HEK293 (cell line): Measurements from ENCODE around the gene TSR1.

ENCODE experiments used
- CTCF ChIA-PET: fragments of 350-600 bp; formaldehyde crosslinking; extraction: SDS; loops from one replicate; lab custom pipeline; 2021; ENCODE audit warnings: antibody characterized with exemption; lab: Yijun Ruan, JAX
- POLR2A ChIA-PET: fragments of 300-600 bp; formaldehyde crosslinking; extraction: SDS; loops from one replicate; lab custom pipeline; 2020; ENCODE audit warnings: antibody characterized with exemption, inconsistent platforms; lab: Yijun Ruan, JAX
- H3K27ac ChIP-seq: fragments of 200-500 bp; sonication (Bioruptor generic); 2 replicates; pipeline ENCODE4 v1.5.1; 2014; ENCODE audit warnings: low read depth, low read length, control low read depth, inconsistent platforms; ENCODE audit errors: extremely low read depth
- H3K36me3 ChIP-seq, 2 experiments: fragments of 200-500 bp in 1 of 2; sonication (Bioruptor generic) in 1 of 2; 1 replicate in 1 of 2; 2 replicates in 1 of 2; pipeline ENCODE4 v1.5.1; 2014 to 2017; ENCODE audit warnings: inconsistent platforms in 2 of 2, low read length in 2 of 2; ENCODE audit not compliant: control insufficient read depth in 2 of 2, insufficient read depth in 1 of 2
- H3K4me1 ChIP-seq: fragments of 200-500 bp; sonication (Bioruptor generic); 2 replicates; pipeline ENCODE4 v1.5.1; 2014; ENCODE audit warnings: mild to moderate bottlenecking, low read length, inconsistent platforms; ENCODE audit not compliant: control insufficient read depth, insufficient read depth
- H3K4me3 ChIP-seq: 2 replicates; pipeline ENCODE4 v1.5.1; 2011; ENCODE audit warnings: low read depth, mild to moderate bottlenecking, control low read depth, low read length, moderate library complexity
- H3K9me3 ChIP-seq: fragments of 200-500 bp; sonication (Bioruptor generic); 2 replicates; pipeline ENCODE4 v1.5.1; 2014; ENCODE audit warnings: low read depth, low read length, inconsistent platforms; ENCODE audit not compliant: control insufficient read depth, insufficient read depth
- ZBTB26 ChIP-seq: fragments of 450-650 bp; formaldehyde crosslinking; optimal IDR thresholded peaks from 2 replicates; pipeline ENCODE3; 2016; ENCODE audit warnings: missing biosample characterization, mild to moderate bottlenecking, missing genetic modification characterization
- ZFP3 ChIP-seq: fragments of 450-650 bp; formaldehyde crosslinking; IDR thresholded peaks from 2 replicates; pipeline ENCODE4 v1.5.1; 2016; ENCODE audit warnings: low read depth, missing biosample characterization, missing genetic modification characterization
- ZNF19 ChIP-seq: fragments of 450-650 bp; formaldehyde crosslinking; IDR thresholded peaks from 2 replicates; pipeline ENCODE4; 2016; ENCODE audit warnings: missing biosample characterization, missing genetic modification characterization, low read depth
- ZNF280C ChIP-seq: fragments of 450-650 bp; formaldehyde crosslinking; IDR thresholded peaks from 2 replicates; pipeline ENCODE4 v1.5.1; 2016; ENCODE audit warnings: missing biosample characterization, missing genetic modification characterization
- ZNF423 ChIP-seq: fragments of 450-650 bp; formaldehyde crosslinking; IDR thresholded peaks from 2 replicates; pipeline ENCODE4 v1.5.1; 2016; ENCODE audit warnings: missing biosample characterization, missing genetic modification characterization
- ZNF560 ChIP-seq: fragments of 450-650 bp; formaldehyde crosslinking; IDR thresholded peaks from 2 replicates; pipeline ENCODE4 v1.5.1; 2017; ENCODE audit warnings: missing biosample characterization, missing genetic modification characterization, borderline replicate concordance
- ZNF585B ChIP-seq: fragments of 450-650 bp; formaldehyde crosslinking; IDR thresholded peaks from 2 replicates; pipeline ENCODE4 v1.5.1; 2016; ENCODE audit warnings: missing biosample characterization, missing genetic modification characterization
- ZNF600 ChIP-seq: fragments of 450-650 bp; formaldehyde crosslinking; IDR thresholded peaks from 2 replicates; pipeline ENCODE4 v1.5.1; 2016; ENCODE audit warnings: missing biosample characterization, missing genetic modification characterization
- ZNF629 ChIP-seq: fragments of 450-650 bp; formaldehyde crosslinking; IDR thresholded peaks from 2 replicates; pipeline ENCODE4 v1.5.1; 2017; ENCODE audit warnings: missing biosample characterization, missing genetic modification characterization
- ZNF704 ChIP-seq: fragments of 450-650 bp; formaldehyde crosslinking; IDR thresholded peaks from 2 replicates; pipeline ENCODE4 v1.5.1; 2016; ENCODE audit warnings: missing biosample characterization, missing genetic modification characterization
- ZSCAN5A ChIP-seq: fragments of 450-650 bp; formaldehyde crosslinking; IDR thresholded peaks from 2 replicates; pipeline ENCODE4 v1.5.1; 2016; ENCODE audit warnings: missing biosample characterization, missing genetic modification characterization

TSR1 gene

GRCh38 chr17:2380226-2380922 is 44.1 kb upstream of the TSR1 start:
- peaks cover 14% of the 10 kb centered on the region for H3K4me1 ChIP-seq
- ChIA-PET POLR2A (interaction anchor here (0.5 to 3.3 kb wide), 2 partner anchors 36 to 406 kb away, joined by 3 to 42 read pairs; no protein-coding TSS in a partner anchor), CTCF (interaction anchor here (1.1 to 12.5 kb wide), 7 partner anchors 10 to 294 kb away, joined by 3 to 470 read pairs (median 63); partner anchors contain the start of gene MNT)
- H3K9me3 ChIP-seq: no peaks in the 10 kb centered on the region
- no peak overlapping the region for H3K4me3 ChIP-seq
- H3K27ac ChIP-seq: no peak overlapping the region
- no peak for TF ChIP-seq ZFP3 (tag by site-specific recombination)
- TF ChIP-seq ZNF600: 0 out of 2 replicates have a peak, but pooled peaks have one; percentile 27
- TF ChIP-seq ZNF585B (tag by site-specific recombination): no peak
- peaks cover 6 to 52% of the 10 kb centered on the region in 2 experiments for H3K36me3 ChIP-seq

GRCh38 chr17:2379489-2380225 is 43.4 kb upstream of the TSR1 start:
- no peak overlapping the region for H3K27ac ChIP-seq
- TF ChIP-seq ZBTB26 (tag by site-specific recombination): no peak
- TF ChIP-seq ZNF704 (tag by site-specific recombination): no peak
- no peak for TF ChIP-seq ZNF560 (tag by site-specific recombination)
- no peak for TF ChIP-seq ZNF280C
- TF ChIP-seq ZNF19 (tag by site-specific recombination): no peak
- ChIA-PET POLR2A (interaction anchor here (0.5 kb wide), 1 partner anchor 407 kb away, joined by 3 read pairs; no protein-coding TSS in a partner anchor), CTCF (interaction anchor here (0.7 to 12.5 kb wide), 3 partner anchors 10 to 366 kb away, joined by 3 to 470 read pairs (median 63); no protein-coding TSS in a partner anchor)
- H3K4me3 ChIP-seq: no peak overlapping the region
- no peaks in the 10 kb centered on the region for H3K9me3 ChIP-seq
- peaks cover 6 to 57% of the 10 kb centered on the region in 2 experiments for H3K36me3 ChIP-seq
- peaks cover 14% of the 10 kb centered on the region for H3K4me1 ChIP-seq

- CTCF ChIA-PET: interaction anchor here (0.7 to 12.5 kb wide), 2 partner anchors 39 to 365 kb away, joined by 3 to 470 read pairs; no protein-coding TSS in a partner anchor
- Histone ChIP-seq H3K4me1 (peaks cover 8% of the 10 kb centered on the region), H3K9me3 (no peaks in the 10 kb centered on the region), H3K36me3 (peaks cover 6 to 59% of the 10 kb centered on the region in 2 experiments), H3K4me3 (no peak overlapping the region), H3K27ac (no peak overlapping the region)
- no peak for TF ChIP-seq ZNF423
- no peak for TF ChIP-seq ZNF629 (tag by site-specific recombination)
- TF ChIP-seq ZSCAN5A: no peak
- POLR2A ChIA-PET: no interaction called here
These were observed 42.6 kb upstream of the TSR1 start for GRCh38 chr17:2378905-2379304.
